H1 (cell line): ENCODE results near the gene LRRC45. TPM values are rescaled to one million over a fixed set of nuclear protein-coding genes. Genes with fewer than 3 reads are reported as not detected.
A peak's percentile ranks its signal among the peaks of the same experiment; 100 is the strongest.

Experiments
- CTCF ChIA-PET: fragments of 300-600 bp; sonication (Branson Sonifier 250); formaldehyde crosslinking; loops from one replicate; lab custom pipeline; 2021; ENCODE audit not compliant: partially characterized antibody; lab: Charles Lee
- POLR2A ChIA-PET: fragments of 300-600 bp; sonication (Branson Sonifier 250); formaldehyde crosslinking; loops from one replicate; lab custom pipeline; 2021; ENCODE audit warnings: inconsistent platforms; ENCODE audit not compliant: partially characterized antibody; lab: Charles Lee
- DNase-seq, 2 experiments: peaks; one replicate each; pipeline versions ENCODE4 v3.0.0 to v3.0.0-alpha.2; 2010 to 2022; ENCODE audit warnings: low spot score in 2 of 2, low read depth in 1 of 2, mixed read lengths in 1 of 2
- FAIRE-seq: peaks from 2 replicates; lab custom pipeline; 2011; peaks lifted over from hg19 to GRCh38; lab: Jason Lieb, UNC
- H2AFZ ChIP-seq: 2 replicates; pipeline ENCODE4 v1.8.1; 2012; ENCODE audit warnings: low read length, inconsistent platforms
- H2AK5ac ChIP-seq: 2 replicates; pipeline ENCODE4 v1.6.1; 2013; ENCODE audit warnings: low read depth, low read length
- H2BK120ac ChIP-seq: replicated peaks from 2 replicates; pipeline ENCODE3; 2013; ENCODE audit warnings: low read depth, low read length, inconsistent platforms
- H2BK12ac ChIP-seq: 2 replicates; pipeline ENCODE4 v1.6.1; 2013; ENCODE audit warnings: low read depth, low read length
- H2BK15ac ChIP-seq: 2 replicates; pipeline ENCODE4 v1.6.1; 2013; ENCODE audit warnings: low read length
- H2BK20ac ChIP-seq: 2 replicates; pipeline ENCODE4 v1.6.1; 2013; ENCODE audit warnings: low read length
- H2BK5ac ChIP-seq: 2 replicates; pipeline ENCODE4 v1.6.1; 2013; ENCODE audit warnings: low read depth, low read length
- H3K14ac ChIP-seq: 2 replicates; pipeline ENCODE4 v1.6.1; 2013; ENCODE audit warnings: inconsistent platforms; ENCODE audit not compliant: insufficient read length
- H3K18ac ChIP-seq: 2 replicates; pipeline ENCODE4 v1.6.1; 2013; ENCODE audit warnings: low read length; ENCODE audit errors: extremely low read depth
- H3K23ac ChIP-seq: 2 replicates; pipeline ENCODE4 v1.6.1; 2013; ENCODE audit warnings: inconsistent platforms; ENCODE audit not compliant: insufficient read length
- H3K23me2 ChIP-seq: 2 replicates; pipeline ENCODE4 v1.6.1; 2013; ENCODE audit warnings: low read depth, low read length
- H3K27ac ChIP-seq: 2 replicates; pipeline ENCODE4 v1.6.1; 2011; ENCODE audit warnings: low read depth, low read length, inconsistent platforms
- H3K27me3 ChIP-seq, 4 experiments: replicated peaks in 1 of 4; 1 replicate in 1 of 4; 2 replicates in 3 of 4; pipeline versions ENCODE4 v1.6.1 to v1.8.1; 2011 to 2013; ENCODE audit warnings: low read length in 3 of 4, mild to moderate bottlenecking in 3 of 4, inconsistent platforms in 2 of 4, mixed read lengths in 2 of 4, moderate library complexity in 1 of 4; ENCODE audit not compliant: control insufficient read depth in 3 of 4, insufficient read depth in 3 of 4; ENCODE audit errors: extremely low read depth in 1 of 4
- H3K36me3 ChIP-seq, 4 experiments: 2 replicates each; pipeline versions ENCODE4 v1.6.1 to v1.8.1; 2011 to 2013; ENCODE audit warnings: mild to moderate bottlenecking in 4 of 4, low read length in 3 of 4, moderate library complexity in 2 of 4, control low read depth in 1 of 4, inconsistent platforms in 1 of 4; ENCODE audit not compliant: insufficient read depth in 4 of 4, control insufficient read depth in 2 of 4
- H3K4ac ChIP-seq: replicated peaks from 2 replicates; pipeline ENCODE3; 2013; ENCODE audit warnings: low read length, low read depth, mixed read lengths, inconsistent platforms; ENCODE audit not compliant: insufficient read length
- H3K4me1 ChIP-seq, 4 experiments: replicated peaks in 1 of 4; 1 replicate in 1 of 4; 2 replicates in 3 of 4; pipeline versions ENCODE4 v1.6.1 to v1.8.1; 2011 to 2013; ENCODE audit warnings: low read length in 3 of 4, inconsistent platforms in 2 of 4, mixed read lengths in 1 of 4; ENCODE audit not compliant: insufficient read depth in 4 of 4, control insufficient read depth in 3 of 4
- H3K4me2 ChIP-seq, 2 experiments: 2 replicates each; pipeline versions ENCODE4 v1.6.1 to v1.8.1; 2011 to 2013; ENCODE audit warnings: low read depth in 2 of 2, low read length in 2 of 2, control low read depth in 1 of 2, inconsistent platforms in 1 of 2, mild to moderate bottlenecking in 1 of 2; ENCODE audit not compliant: insufficient read depth in 1 of 2
- H3K4me3 ChIP-seq, 4 experiments: fragments of 200-600, 300-600 bp in 1 of 4; sonication (generic), shearing (Covaris generic), sonication (Bioruptor Twin) in 1 of 4; 2 replicates each; pipeline versions ENCODE4 v1.5.1 to v1.8.1; 2011 to 2016; ENCODE audit warnings: low read length in 4 of 4, low read depth in 3 of 4, control low read depth in 2 of 4, inconsistent platforms in 2 of 4, mild to moderate bottlenecking in 2 of 4, mixed read lengths in 1 of 4, moderate library complexity in 1 of 4; ENCODE audit not compliant: insufficient read depth in 2 of 4; ENCODE audit errors: extremely low read depth in 1 of 4
- H3K56ac ChIP-seq: replicated peaks from 2 replicates; pipeline ENCODE3; 2013; ENCODE audit warnings: low read depth, mild to moderate bottlenecking, mixed read lengths, low read length, inconsistent platforms; ENCODE audit not compliant: insufficient read length
- H3K79me1 ChIP-seq: 2 replicates; pipeline ENCODE4 v1.6.1; 2013; ENCODE audit warnings: low read depth, low read length, control low read depth
- H3K79me2 ChIP-seq, 2 experiments: 2 replicates each; pipeline versions ENCODE4 v1.6.1 to v1.8.1; 2012 to 2013; ENCODE audit warnings: low read length in 2 of 2, mild to moderate bottlenecking in 2 of 2, inconsistent platforms in 1 of 2; ENCODE audit not compliant: insufficient read depth in 2 of 2, control insufficient read depth in 1 of 2
- H3K9ac ChIP-seq, 4 experiments: replicated peaks in 1 of 4; 1 replicate in 1 of 4; 2 replicates in 3 of 4; pipeline versions ENCODE4 v1.6.1 to v1.8.1; 2011 to 2013; ENCODE audit warnings: low read depth in 3 of 4, low read length in 3 of 4, control low read depth in 2 of 4, mild to moderate bottlenecking in 2 of 4, moderate library complexity in 2 of 4, inconsistent platforms in 1 of 4; ENCODE audit errors: extremely low read depth in 1 of 4
- H3K9me3 ChIP-seq, 2 experiments: 2 replicates each; pipeline versions ENCODE4 v1.6.1 to v1.8.1; 2012 to 2013; ENCODE audit warnings: mild to moderate bottlenecking in 2 of 2, moderate library complexity in 2 of 2, control low read depth in 1 of 2, inconsistent platforms in 1 of 2, low read depth in 1 of 2, low read length in 1 of 2, mixed read lengths in 1 of 2; ENCODE audit not compliant: insufficient read depth in 2 of 2
- H4K20me1 ChIP-seq, 2 experiments: replicated peaks in 1 of 2; 2 replicates each; pipeline versions ENCODE3 to v1.8.1; 2011 to 2013; ENCODE audit warnings: inconsistent platforms in 2 of 2, low read length in 2 of 2, mild to moderate bottlenecking in 1 of 2; ENCODE audit not compliant: insufficient read depth in 2 of 2, control insufficient read depth in 1 of 2
- H4K5ac ChIP-seq: 2 replicates; pipeline ENCODE4 v1.6.1; 2013; ENCODE audit warnings: low read length, low read depth, mixed read lengths, inconsistent platforms; ENCODE audit not compliant: insufficient read length
- H4K8ac ChIP-seq: 2 replicates; pipeline ENCODE4 v1.8.0; 2013; ENCODE audit warnings: mild to moderate bottlenecking, moderate library complexity, low read length, inconsistent platforms; ENCODE audit not compliant: insufficient read depth; ENCODE audit errors: extremely low read depth
- H4K91ac ChIP-seq: replicated peaks from 2 replicates; pipeline ENCODE3; 2013; ENCODE audit warnings: low read length, mixed read lengths, inconsistent platforms; ENCODE audit not compliant: insufficient read length
- TCF12 ChIP-seq: IDR thresholded peaks from 2 replicates; pipeline ENCODE4 v1.6.1; 2011; ENCODE audit warnings: low read depth, mild to moderate bottlenecking, low read length
- WGBS, 2 experiments: shearing (Covaris generic) in 1 of 2; methylation state at CpG; one replicate each; pipeline versions ENCODE4 v1.1.6 to v1.1.7; 2013 to 2015; ENCODE audit warnings: low lambda C conversion rate in 2 of 2, mixed read lengths in 2 of 2, inconsistent platforms in 1 of 2, low coverage in 1 of 2, missing lambda C conversion rate in 1 of 2; ENCODE audit not compliant: insufficient replicate concordance in 2 of 2, insufficient coverage in 1 of 2, insufficient read length in 1 of 2; ENCODE audit errors: extremely low coverage in 1 of 2, missing lambda C conversion rate in 1 of 2; 5-methylcytosine and 5-hydroxymethylcytosine counted together
- polyA plus RNA-seq, 7 experiments: library from polyadenylated mRNA; depleted of rRNA in 3 of 7; stranded (reverse) in 5 of 7; unstranded in 2 of 7; fragments of >200 nt in 5 of 7; fragments of 200-250 nt in 2 of 7; gene quantifications; 1 replicate in 5 of 7; 2 replicates in 1 of 7; 4 replicates in 1 of 7; pipeline versions ENCODE4 v1.2.1 to v1.2.3, GENCODE V29; 2011 to 2013; ENCODE audit warnings: missing spikeins in 2 of 7, mixed read lengths in 2 of 7
- total RNA-seq: library from RNA; stranded (reverse); fragmentation: NEBNext Ultra II Directional; extraction: Animal tissue kit (Norgen Biotek cat#: 25700); gene quantifications from 2 replicates; pipeline ENCODE4 v1.2.1, GENCODE V29; 2021

The LRRC45 gene
- total and polyA plus RNA-seq, 2 of the 8 experiments (the other 6 are each of a cell fraction or from before 2014, with no cell fraction given): 11.5 to 29.0 TPM

- H3K27me3 ChIP-seq: no peaks in the 10 kb centered on the region
- no peak for TF ChIP-seq TCF12
- DNase-seq (no peak), FAIRE-seq (no peak)
- peaks cover 3 to 7% of the 10 kb centered on the region in 2 experiments for H4K20me1 ChIP-seq
- H3K79me1 ChIP-seq: no peaks in the 10 kb centered on the region; the same call in 1 of the 2 replicates
- H3K4ac ChIP-seq: no peak overlapping the region
- no peaks in the 10 kb centered on the region for H3K23me2 ChIP-seq
- H3K4me1 ChIP-seq: peaks cover 0 to 1% (median 0%) of the 10 kb centered on the region in 4 experiments; a peak in 1 of 7 replicates
- no peak overlapping the region for H2BK5ac ChIP-seq
- POLR2A ChIA-PET: interaction anchor here (0.8 to 1.7 kb wide), 3 partner anchors 9 to 19 kb away, joined by 3 to 4 read pairs (median 3); partner anchors contain the start of gene CENPX
- no peak overlapping the region for H3K9ac ChIP-seq
- H3K4me2 ChIP-seq: no peak overlapping the region
- no peak overlapping the region for H2BK20ac ChIP-seq
- no peaks in the 10 kb centered on the region for H3K9me3 ChIP-seq
- H3K23ac ChIP-seq: no peak overlapping the region
- peak overlapping the region; percentile 51; the same call in 1 of the 2 replicates for H4K8ac ChIP-seq
- no peak overlapping the region for H2AFZ ChIP-seq
- no peak overlapping the region for H3K18ac ChIP-seq
- no peak overlapping the region for H3K56ac ChIP-seq
- no peaks in the 10 kb centered on the region; a peak in 2 of 8 replicates for H3K36me3 ChIP-seq
- H2BK12ac ChIP-seq: no peak overlapping the region
- H4K91ac ChIP-seq: no peak overlapping the region
- no peak overlapping the region for H2AK5ac ChIP-seq
- H3K27ac ChIP-seq: no peak overlapping the region
- H4K5ac ChIP-seq: no peak overlapping the region
- no peak overlapping the region for H2BK120ac ChIP-seq
- no peak overlapping the region for H3K14ac ChIP-seq
- H3K79me2 ChIP-seq: no peaks in the 10 kb centered on the region
- WGBS, 2 experiments: 90% methylated on average over 18 of the region's 20 CpGs; no CpG with 5 or more reads in 1 of the 2 experiments
- CTCF ChIA-PET: interaction anchor here (0.9 to 1.8 kb wide), 3 partner anchors 8 to 53 kb away, joined by 3 to 7 read pairs (median 6); no protein-coding TSS in a partner anchor
- no peak overlapping the region for H3K4me3 ChIP-seq
- H2BK15ac ChIP-seq: no peak overlapping the region
These were observed 10.9 kb upstream of the LRRC45 start for GRCh38 chr17:82012261-82012639.
